Uterus (tissue), 2 donors: ENCODE measurements around the gene P4HTM.

Source experiments
- CTCF ChIP-seq, 4 experiments: fragments of 200-600 bp in 2 of 4; fragments of 450-650 bp in 2 of 4; sonication (generic) in 2 of 4; IDR thresholded peaks; one replicate each; pipeline ENCODE4 v1.5.1; 2016 to 2019; ENCODE audit warnings: antibody characterized with exemption in 4 of 4, mild to moderate bottlenecking in 2 of 4, moderate library complexity in 1 of 4
- POLR2A ChIP-seq, 2 donors: fragments of 450-650 bp; IDR thresholded peaks; one replicate each; pipeline ENCODE4 v1.6.1; 2016; ENCODE audit warnings: antibody characterized with exemption in 2 of 2, mild to moderate bottlenecking in 1 of 2, moderate library complexity in 1 of 2

GRCh38 chr3:49012441-49013017 lies 22.5 kb downstream of the P4HTM start:
- no peak for TF ChIP-seq CTCF (IDR thresholded peaks at IDR 0.05)
- no peak for TF ChIP-seq POLR2A (IDR thresholded peaks at IDR 0.05)
